ENCODE results near the gene COL5A1.

DNA sequence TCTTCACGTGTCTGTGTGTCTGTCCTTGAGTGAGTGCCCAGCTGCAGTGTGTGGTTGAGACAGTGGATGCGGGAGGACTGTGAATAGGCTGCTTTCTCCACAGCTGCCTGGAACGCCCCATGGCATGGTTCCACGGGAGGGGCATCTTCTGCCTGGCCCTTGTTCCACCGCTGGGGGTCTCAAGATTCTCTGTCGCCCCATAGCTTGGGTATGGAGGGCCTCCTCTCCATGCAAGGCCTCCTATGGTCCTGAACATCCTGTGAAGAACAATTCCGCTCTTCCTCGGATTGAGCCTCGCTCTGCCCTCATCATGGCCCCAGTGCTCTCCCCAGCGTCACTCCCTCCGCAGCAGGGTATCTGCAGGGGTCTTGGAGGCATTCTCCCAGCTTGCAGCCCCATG, 36.1 kb downstream of the COL5A1 start:
- TF ChIP-seq GLIS3 (CRISPR knock-in tag; IDR thresholded peaks at IDR 0.05): no peak
- TF ChIP-seq OSR1 (CRISPR knock-in tag; IDR thresholded peaks at IDR 0.05): no peak
- no peak for TF ChIP-seq ZFP30 (CRISPR knock-in tag; IDR thresholded peaks at IDR 0.05)
- no peak for TF ChIP-seq RARB (CRISPR knock-in tag; IDR thresholded peaks at IDR 0.05)
- TF ChIP-seq, protein P1, sequence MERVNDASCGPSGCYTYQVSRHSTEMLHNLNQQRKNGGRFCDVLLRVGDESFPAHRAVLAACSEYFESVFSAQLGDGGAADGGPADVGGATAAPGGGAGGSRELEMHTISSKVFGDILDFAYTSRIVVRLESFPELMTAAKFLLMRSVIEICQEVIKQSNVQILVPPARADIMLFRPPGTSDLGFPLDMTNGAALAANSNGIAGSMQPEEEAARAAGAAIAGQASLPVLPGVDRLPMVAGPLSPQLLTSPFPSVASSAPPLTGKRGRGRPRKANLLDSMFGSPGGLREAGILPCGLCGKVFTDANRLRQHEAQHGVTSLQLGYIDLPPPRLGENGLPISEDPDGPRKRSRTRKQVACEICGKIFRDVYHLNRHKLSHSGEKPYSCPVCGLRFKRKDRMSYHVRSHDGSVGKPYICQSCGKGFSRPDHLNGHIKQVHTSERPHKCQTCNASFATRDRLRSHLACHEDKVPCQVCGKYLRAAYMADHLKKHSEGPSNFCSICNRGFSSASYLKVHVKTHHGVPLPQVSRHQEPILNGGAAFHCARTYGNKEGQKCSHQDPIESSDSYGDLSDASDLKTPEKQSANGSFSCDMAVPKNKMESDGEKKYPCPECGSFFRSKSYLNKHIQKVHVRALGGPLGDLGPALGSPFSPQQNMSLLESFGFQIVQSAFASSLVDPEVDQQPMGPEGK (CRISPR knock-in tag; IDR thresholded peaks at IDR 0.05; ENCODE audit: borderline replicate concordance): no peak
- TF ChIP-seq, protein P2, sequence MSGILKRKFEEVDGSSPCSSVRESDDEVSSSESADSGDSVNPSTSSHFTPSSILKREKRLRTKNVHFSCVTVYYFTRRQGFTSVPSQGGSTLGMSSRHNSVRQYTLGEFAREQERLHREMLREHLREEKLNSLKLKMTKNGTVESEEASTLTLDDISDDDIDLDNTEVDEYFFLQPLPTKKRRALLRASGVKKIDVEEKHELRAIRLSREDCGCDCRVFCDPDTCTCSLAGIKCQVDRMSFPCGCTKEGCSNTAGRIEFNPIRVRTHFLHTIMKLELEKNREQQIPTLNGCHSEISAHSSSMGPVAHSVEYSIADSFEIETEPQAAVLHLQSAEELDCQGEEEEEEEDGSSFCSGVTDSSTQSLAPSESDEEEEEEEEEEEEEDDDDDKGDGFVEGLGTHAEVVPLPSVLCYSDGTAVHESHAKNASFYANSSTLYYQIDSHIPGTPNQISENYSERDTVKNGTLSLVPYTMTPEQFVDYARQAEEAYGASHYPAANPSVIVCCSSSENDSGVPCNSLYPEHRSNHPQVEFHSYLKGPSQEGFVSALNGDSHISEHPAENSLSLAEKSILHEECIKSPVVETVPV (CRISPR knock-in tag; IDR thresholded peaks at IDR 0.05): no peak
- no peak for TF ChIP-seq CSDC2 (CRISPR knock-in tag; IDR thresholded peaks at IDR 0.05)
- TF ChIP-seq BACH2 (CRISPR knock-in tag; IDR thresholded peaks at IDR 0.05; ENCODE audit: borderline replicate concordance): no peak
- no peak for TF ChIP-seq ZFP3 (CRISPR knock-in tag; IDR thresholded peaks at IDR 0.05)
- TF ChIP-seq, protein P3, sequence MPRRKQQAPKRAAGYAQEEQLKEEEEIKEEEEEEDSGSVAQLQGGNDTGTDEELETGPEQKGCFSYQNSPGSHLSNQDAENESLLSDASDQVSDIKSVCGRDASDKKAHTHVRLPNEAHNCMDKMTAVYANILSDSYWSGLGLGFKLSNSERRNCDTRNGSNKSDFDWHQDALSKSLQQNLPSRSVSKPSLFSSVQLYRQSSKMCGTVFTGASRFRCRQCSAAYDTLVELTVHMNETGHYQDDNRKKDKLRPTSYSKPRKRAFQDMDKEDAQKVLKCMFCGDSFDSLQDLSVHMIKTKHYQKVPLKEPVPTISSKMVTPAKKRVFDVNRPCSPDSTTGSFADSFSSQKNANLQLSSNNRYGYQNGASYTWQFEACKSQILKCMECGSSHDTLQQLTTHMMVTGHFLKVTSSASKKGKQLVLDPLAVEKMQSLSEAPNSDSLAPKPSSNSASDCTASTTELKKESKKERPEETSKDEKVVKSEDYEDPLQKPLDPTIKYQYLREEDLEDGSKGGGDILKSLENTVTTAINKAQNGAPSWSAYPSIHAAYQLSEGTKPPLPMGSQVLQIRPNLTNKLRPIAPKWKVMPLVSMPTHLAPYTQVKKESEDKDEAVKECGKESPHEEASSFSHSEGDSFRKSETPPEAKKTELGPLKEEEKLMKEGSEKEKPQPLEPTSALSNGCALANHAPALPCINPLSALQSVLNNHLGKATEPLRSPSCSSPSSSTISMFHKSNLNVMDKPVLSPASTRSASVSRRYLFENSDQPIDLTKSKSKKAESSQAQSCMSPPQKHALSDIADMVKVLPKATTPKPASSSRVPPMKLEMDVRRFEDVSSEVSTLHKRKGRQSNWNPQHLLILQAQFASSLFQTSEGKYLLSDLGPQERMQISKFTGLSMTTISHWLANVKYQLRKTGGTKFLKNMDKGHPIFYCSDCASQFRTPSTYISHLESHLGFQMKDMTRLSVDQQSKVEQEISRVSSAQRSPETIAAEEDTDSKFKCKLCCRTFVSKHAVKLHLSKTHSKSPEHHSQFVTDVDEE (CRISPR knock-in tag; IDR thresholded peaks at IDR 0.05): no peak
- TF ChIP-seq TCF4 (CRISPR knock-in tag; IDR thresholded peaks at IDR 0.05; ENCODE audit: borderline replicate concordance): no peak

All from SK-N-SH treated with all-trans-retinoic acid at 6 μM for 48 hours (cell line).